ENCODE measurements around the gene IDH1.

IDH1 gene

DNA sequence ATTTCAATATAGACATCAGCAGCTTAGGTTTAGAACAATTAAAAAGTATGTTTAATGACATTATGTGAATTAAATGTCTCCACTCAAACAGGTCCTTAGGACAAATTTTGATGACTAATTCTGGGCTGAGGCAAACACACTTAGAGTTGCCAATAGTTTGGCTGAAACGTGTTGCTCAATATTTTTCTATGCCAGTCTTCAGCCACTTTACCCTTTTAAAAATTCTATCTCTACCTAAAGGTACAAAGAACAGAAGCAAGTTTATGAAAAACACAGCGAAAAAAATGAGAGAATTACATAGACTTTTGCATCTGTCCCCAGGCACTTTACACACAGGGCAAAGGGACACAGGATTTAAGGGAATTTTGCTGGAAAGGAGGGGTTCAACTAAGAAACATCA lies 4.5 kb downstream of the IDH1 start:
- no peaks in the 10 kb centered on the region for H3K9me3 ChIP-seq
- H3K4me1 ChIP-seq: peaks cover 62% of the 10 kb centered on the region
- H3K4me2 ChIP-seq: peak overlapping the region; percentile 15
- H3K36me3 ChIP-seq: peaks cover 75% of the 10 kb centered on the region
- no peak overlapping the region for H3K4me3 ChIP-seq
- no peak for TF ChIP-seq Cebpa-rat (IDR thresholded peaks at IDR 0.05)
- H3K27ac ChIP-seq: 0 out of 2 replicates have a peak overlapping the region, but pooled peaks have one; percentile 3
- H4K20me1 ChIP-seq: peaks cover 11% of the 10 kb centered on the region
- H3K9ac ChIP-seq: no peak overlapping the region
- no peaks in the 10 kb centered on the region for H3K27me3 ChIP-seq

- H3K27me3 ChIP-seq: no peaks in the 10 kb centered on the region
- no peak overlapping the region for H3K9ac ChIP-seq
- peaks cover 60% of the 10 kb centered on the region for H3K4me1 ChIP-seq
- H3K9me3 ChIP-seq: no peaks in the 10 kb centered on the region
- H3K36me3 ChIP-seq: peaks cover 86% of the 10 kb centered on the region
- no peak for TF ChIP-seq Cebpa-rat (IDR thresholded peaks at IDR 0.05)
- H4K20me1 ChIP-seq: peaks cover 11% of the 10 kb centered on the region; the same call in 1 of the 2 replicates
- H3K27ac ChIP-seq: no peak overlapping the region
- no peak overlapping the region for H3K4me2 ChIP-seq
- no peak overlapping the region for H3K4me3 ChIP-seq
These were observed 5.6 kb downstream of the IDH1 start for GRCh38 chr2:208249296-208249695.

DNA sequence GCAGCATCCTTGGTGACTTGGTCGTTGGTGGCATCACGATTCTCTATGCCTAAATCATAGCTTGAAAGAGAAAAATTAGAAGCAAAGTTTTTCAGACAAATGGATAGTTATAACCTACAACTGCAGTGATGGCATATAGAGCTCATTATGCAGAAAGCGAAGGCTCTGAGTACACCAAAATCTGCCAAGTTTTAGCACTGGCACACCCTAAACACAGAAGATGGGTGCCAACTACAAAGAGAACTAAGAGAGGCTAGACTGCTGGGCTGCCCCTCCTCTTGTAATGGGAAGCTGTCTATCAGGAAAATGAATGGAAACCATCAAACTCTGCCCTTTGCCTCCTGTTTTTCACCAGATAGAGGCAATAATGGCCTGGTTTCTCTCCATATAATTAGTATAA lies 6.3 kb downstream of the IDH1 start:
- Histone ChIP-seq H3K27ac (no peak overlapping the region), H3K36me3 (peaks cover 93% of the 10 kb centered on the region), H3K4me3 (no peak overlapping the region), H3K9me3 (no peaks in the 10 kb centered on the region), H3K4me1 (peaks cover 56% of the 10 kb centered on the region), H3K4me2 (peak overlapping the region; percentile 27; the same call in 1 of the 2 replicates), H4K20me1 (peaks cover 7% of the 10 kb centered on the region; the same call in 1 of the 2 replicates), H3K9ac (no peak overlapping the region), H3K27me3 (no peaks in the 10 kb centered on the region)
- no peak for TF ChIP-seq Cebpa-rat (IDR thresholded peaks at IDR 0.05)

DNA sequence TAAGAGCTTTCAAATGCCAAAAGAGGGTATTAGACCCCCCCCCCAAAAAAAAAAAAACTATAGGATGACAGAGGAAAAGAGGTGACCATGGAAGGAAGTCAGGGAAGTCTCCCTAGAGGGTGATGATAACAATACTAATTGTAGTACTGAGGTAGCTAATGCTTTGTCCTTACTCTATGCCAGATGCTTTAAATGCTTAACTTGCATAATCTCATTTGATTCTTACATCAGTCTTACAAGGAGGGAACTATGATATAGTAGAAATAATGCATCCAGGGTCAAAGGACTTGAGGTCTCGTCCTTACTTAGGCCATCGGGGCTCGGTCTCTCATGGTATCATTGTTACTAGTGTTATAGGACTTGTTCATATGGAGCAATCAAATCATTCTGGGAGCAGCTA lies 9.1 kb downstream of the IDH1 start:
- no peak overlapping the region for H3K27ac ChIP-seq
- H4K20me1 ChIP-seq: no peaks in the 10 kb centered on the region
- H3K4me3 ChIP-seq: no peak overlapping the region
- H3K9ac ChIP-seq: no peak overlapping the region
- H3K36me3 ChIP-seq: peaks cover 100% of the 10 kb centered on the region
- no peaks in the 10 kb centered on the region for H3K27me3 ChIP-seq
- peaks cover 27% of the 10 kb centered on the region for H3K4me1 ChIP-seq
- no peak overlapping the region for H3K4me2 ChIP-seq
- no peak for TF ChIP-seq Cebpa-rat (IDR thresholded peaks at IDR 0.05)
- H3K9me3 ChIP-seq: no peaks in the 10 kb centered on the region

- H3K4me2 ChIP-seq: no peak overlapping the region
- H3K27me3 ChIP-seq: no peaks in the 10 kb centered on the region
- H3K4me3 ChIP-seq: no peak overlapping the region
- H3K9ac ChIP-seq: no peak overlapping the region
- H3K4me1 ChIP-seq: peaks cover 20% of the 10 kb centered on the region
- H3K27ac ChIP-seq: no peak overlapping the region
- no peaks in the 10 kb centered on the region for H4K20me1 ChIP-seq
- no peak for TF ChIP-seq Cebpa-rat (IDR thresholded peaks at IDR 0.05)
- peaks cover 100% of the 10 kb centered on the region for H3K36me3 ChIP-seq
- H3K9me3 ChIP-seq: no peaks in the 10 kb centered on the region
These were observed 10.4 kb downstream of the IDH1 start for GRCh38 chr2:208244422-208244821.

DNA sequence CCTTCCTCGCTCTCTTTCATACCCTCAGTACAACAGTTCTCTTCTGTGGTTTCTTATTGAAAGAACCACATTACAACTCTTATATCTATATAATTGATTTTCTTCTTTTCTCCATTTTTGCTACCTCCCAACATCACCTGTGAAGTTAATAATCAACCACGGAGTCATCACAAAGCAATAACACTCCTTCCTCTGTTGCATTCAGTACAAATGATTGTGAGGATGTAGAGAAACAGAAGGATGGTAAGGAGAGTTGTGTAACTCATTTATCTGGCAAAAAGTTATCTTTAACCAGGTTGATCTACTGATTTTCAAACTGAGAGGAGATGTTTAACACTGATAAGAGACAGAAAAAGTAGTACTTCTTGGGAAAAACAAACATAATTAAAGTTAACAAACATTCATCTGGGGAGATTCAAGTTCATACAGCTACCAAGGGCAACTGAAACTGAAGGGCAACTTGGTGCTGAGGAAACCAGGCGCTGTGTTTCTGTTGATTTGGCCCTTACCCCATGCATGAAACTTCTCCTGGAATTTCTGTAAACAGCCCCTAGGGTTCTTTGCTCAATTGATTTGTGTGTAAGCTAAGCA lies 14.2 kb downstream of the IDH1 start:
- no peak for TF ChIP-seq Cebpa-rat (IDR thresholded peaks at IDR 0.05)
- no peak overlapping the region for H3K27ac ChIP-seq
- H3K4me3 ChIP-seq: no peak overlapping the region
- no peaks in the 10 kb centered on the region for H3K4me1 ChIP-seq
- peaks cover 100% of the 10 kb centered on the region for H3K36me3 ChIP-seq
- no peak overlapping the region for H3K9ac ChIP-seq
- H4K20me1 ChIP-seq: no peaks in the 10 kb centered on the region
- no peaks in the 10 kb centered on the region for H3K27me3 ChIP-seq
- H3K9me3 ChIP-seq: no peaks in the 10 kb centered on the region
- no peak overlapping the region for H3K4me2 ChIP-seq

DNA sequence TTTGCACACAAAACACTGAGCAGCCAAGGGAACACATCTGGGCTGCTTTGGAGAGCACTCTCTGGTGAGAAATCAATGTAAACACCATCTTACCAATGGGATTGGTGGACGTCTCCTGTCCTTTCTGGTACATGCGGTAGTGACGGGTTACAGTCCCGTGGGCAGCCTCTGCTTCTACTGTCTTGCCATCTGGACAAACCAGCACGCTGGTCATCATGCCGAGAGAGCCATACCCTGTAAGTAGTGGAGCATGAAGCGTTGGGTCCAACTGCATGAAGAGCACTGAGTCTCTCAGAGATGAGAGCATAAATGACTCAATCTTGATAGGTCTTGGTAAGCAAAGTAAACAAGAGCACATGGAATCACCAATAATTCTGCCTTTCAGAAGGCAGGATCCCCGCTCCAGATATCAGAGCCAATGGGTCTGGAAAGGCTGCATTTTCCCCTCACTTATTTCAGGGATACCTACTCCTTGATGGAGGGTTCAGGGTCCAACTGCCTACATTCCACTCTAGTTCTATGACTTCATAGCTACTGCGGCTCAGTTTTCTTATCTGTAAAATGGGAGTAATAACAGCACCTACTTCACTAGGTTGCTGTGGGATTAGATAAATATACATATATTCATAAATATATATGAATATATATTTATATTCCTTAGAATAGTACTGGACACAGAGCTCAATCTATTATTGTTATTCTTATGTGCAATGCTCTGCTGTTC lies 14.9 kb downstream of the IDH1 start:
- Histone ChIP-seq H4K20me1 (no peaks in the 10 kb centered on the region), H3K27me3 (no peaks in the 10 kb centered on the region), H3K9me3 (no peaks in the 10 kb centered on the region), H3K9ac (no peak overlapping the region), H3K4me1 (no peaks in the 10 kb centered on the region), H3K36me3 (peaks cover 100% of the 10 kb centered on the region), H3K4me3 (no peak overlapping the region), H3K4me2 (no peak overlapping the region), H3K27ac (no peak overlapping the region)
- no peak for TF ChIP-seq Cebpa-rat (IDR thresholded peaks at IDR 0.05)

- peaks cover 61% of the 10 kb centered on the region for H3K36me3 ChIP-seq
- TF ChIP-seq Cebpa-rat (IDR thresholded peaks at IDR 0.05): no peak
- no peaks in the 10 kb centered on the region for H3K4me1 ChIP-seq
These were observed 19.0 kb downstream of the IDH1 start for GRCh38 chr2:208235860-208236259.

DNA sequence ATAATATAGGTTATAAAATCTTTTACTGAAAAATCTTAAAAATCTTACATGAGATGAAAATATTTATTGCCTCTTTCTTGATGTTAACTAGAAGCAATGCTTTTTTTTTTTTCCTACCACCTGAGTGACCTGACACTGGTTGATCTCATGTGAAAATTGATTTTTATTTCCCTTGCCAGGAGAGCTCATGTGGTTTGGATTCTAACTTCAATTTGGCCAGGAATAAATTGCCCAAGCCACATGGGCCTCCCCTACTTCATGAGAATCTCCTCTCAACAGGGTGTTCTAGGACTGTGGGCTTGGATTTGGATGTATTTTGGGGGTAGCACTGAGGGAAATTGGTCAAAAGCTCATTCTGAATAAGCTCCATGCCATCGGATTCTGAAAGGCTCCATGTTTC lies 20.1 kb downstream of the IDH1 start:
- H3K27me3 ChIP-seq: no peaks in the 10 kb centered on the region
- H3K9ac ChIP-seq: no peak overlapping the region
- no peak overlapping the region for H3K4me3 ChIP-seq
- peaks cover 18% of the 10 kb centered on the region for H3K9me3 ChIP-seq
- no peak overlapping the region for H3K27ac ChIP-seq
- no peak overlapping the region for H3K4me2 ChIP-seq
- H3K4me1 ChIP-seq: no peaks in the 10 kb centered on the region
- no peaks in the 10 kb centered on the region for H4K20me1 ChIP-seq
- H3K36me3 ChIP-seq: peaks cover 50% of the 10 kb centered on the region
- no peak for TF ChIP-seq Cebpa-rat (IDR thresholded peaks at IDR 0.05)

More at GRCh38 chr2:208235860-208236259, 19.0 kb downstream of the IDH1 start:
- H3K9ac ChIP-seq: no peak overlapping the region
- H3K4me3 ChIP-seq: no peak overlapping the region
- no peaks in the 10 kb centered on the region for H3K27me3 ChIP-seq
- no peaks in the 10 kb centered on the region for H4K20me1 ChIP-seq
- H3K27ac ChIP-seq: no peak overlapping the region
- H3K9me3 ChIP-seq: peaks cover 18% of the 10 kb centered on the region
- H3K4me2 ChIP-seq: no peak overlapping the region

DNA sequence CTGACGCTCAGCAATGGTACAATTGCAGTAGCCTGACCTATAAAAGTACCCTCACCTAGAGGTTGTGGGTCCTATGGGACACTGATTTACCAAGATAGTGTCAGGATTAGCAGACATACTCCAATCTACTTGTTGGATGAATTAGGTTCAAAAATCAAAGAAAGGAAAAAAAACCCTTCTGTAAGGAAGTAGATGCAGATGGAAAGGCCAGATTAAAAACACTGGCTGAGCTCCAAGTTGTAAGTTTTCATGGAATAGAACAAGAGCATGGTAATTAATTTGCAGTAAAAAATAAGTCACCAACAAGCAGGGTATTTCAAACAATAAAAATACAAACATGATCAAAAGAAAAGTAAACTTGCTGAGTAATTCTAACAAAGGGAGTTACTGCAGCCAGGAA lies 26.4 kb downstream of the IDH1 start:
- no peak for TF ChIP-seq Cebpa-rat (IDR thresholded peaks at IDR 0.05)
- no peaks in the 10 kb centered on the region for H3K36me3 ChIP-seq
- no peak overlapping the region for H3K4me2 ChIP-seq
- H4K20me1 ChIP-seq: no peaks in the 10 kb centered on the region
- H3K9me3 ChIP-seq: peaks cover 25% of the 10 kb centered on the region
- no peak overlapping the region for H3K27ac ChIP-seq
- no peaks in the 10 kb centered on the region for H3K4me1 ChIP-seq
- no peak overlapping the region for H3K9ac ChIP-seq
- H3K27me3 ChIP-seq: no peaks in the 10 kb centered on the region
- H3K4me3 ChIP-seq: no peak overlapping the region

Measured in BLaER1 (cell line).